ENCODE measurements around the gene APCS. TPM values are rescaled to one million over a fixed set of nuclear protein-coding genes. Genes with fewer than 3 reads are reported as not detected.
A peak's percentile ranks its signal among the peaks of the same experiment; 100 is the strongest.

Gene APCS
- not detected in 2 replicates for total RNA-seq (2014; rRNA removed; shearing (Covaris generic))

- no peak for DNase-seq (ENCODE audit: low read depth)
Observed at GRCh38 chr1:159587461-159587951, at the start of gene APCS. Gene APCS, plus strand, starts transcription at chr1:159587826. Its CDS starts 96 bp downstream, at chr1:159587922.

GRCh38 chr1:159548126-159548525 is 39.5 kb upstream of the APCS start:
- no peak for DNase-seq (ENCODE audit: low read depth)

- DNase-seq (ENCODE audit: low read depth) = no peak
Observed at GRCh38 chr1:159554261-159554660, 33.4 kb upstream of the APCS start.

- no peak for DNase-seq (ENCODE audit: low read depth)
Observed at GRCh38 chr1:159554696-159555095, 32.9 kb upstream of the APCS start.

GRCh38 chr1:159556931-159557369 is 30.7 kb upstream of the APCS start:
- DNase-seq (ENCODE audit: low read depth) = no peak

GRCh38 chr1:159560599-159560998 is 27.0 kb upstream of the APCS start:
- no peak for DNase-seq (ENCODE audit: low read depth)

- no peak for DNase-seq (ENCODE audit: low read depth)
Observed at GRCh38 chr1:159561497-159561896, 26.1 kb upstream of the APCS start.

- DNase-seq (ENCODE audit: low read depth) = no peak
Observed at GRCh38 chr1:159562680-159563079, 24.9 kb upstream of the APCS start.

GRCh38 chr1:159577446-159577845 is 10.2 kb upstream of the APCS start:
- no peak for DNase-seq (ENCODE audit: low read depth)

- DNase-seq (ENCODE audit: low read depth) = no peak
Observed at GRCh38 chr1:159580340-159580739, 7.3 kb upstream of the APCS start.

- no peak for DNase-seq (ENCODE audit: low read depth)
Observed at GRCh38 chr1:159581422-159581821, 6.2 kb upstream of the APCS start.

GRCh38 chr1:159584536-159584935 is 3.1 kb upstream of the APCS start:
- DNase-seq (ENCODE audit: low read depth) = no peak

- DNase-seq (ENCODE audit: low read depth) = no peak
Observed at GRCh38 chr1:159591981-159592380, 4.4 kb downstream of the APCS start.

GRCh38 chr1:159594625-159595405 is 7.2 kb downstream of the APCS start:
- DNase-seq (ENCODE audit: low read depth) = no peak

- peak; percentile 88 for DNase-seq (ENCODE audit: low read depth)
Observed at GRCh38 chr1:159598196-159598595, 10.6 kb downstream of the APCS start.

GRCh38 chr1:159600894-159601293 is 13.3 kb downstream of the APCS start:
- DNase-seq (ENCODE audit: low read depth) = no peak

GRCh38 chr1:159602501-159602999 is 14.9 kb downstream of the APCS start:
- DNase-seq (ENCODE audit: low read depth) = no peak

- DNase-seq (ENCODE audit: low read depth) = no peak
Observed at GRCh38 chr1:159612211-159612885, 24.7 kb downstream of the APCS start.

- DNase-seq (ENCODE audit: low read depth) = no peak
Observed at GRCh38 chr1:159632922-159633321, 45.3 kb downstream of the APCS start.

Measured in Daoy (cell line).